Large intestine (tissue), 3 donors: Measurements from ENCODE around the gene FAM83E. TPM values are rescaled to one million over a fixed set of nuclear protein-coding genes. Genes with fewer than 3 reads are reported as not detected.
A peak's percentile ranks its signal among the peaks of the same experiment; 100 is the strongest.

Experiments used
- DNase-seq, 2 donors: peaks; one replicate each; pipeline versions ENCODE4 v3.0.0 to v3.0.0-alpha.2; 2013
- H3K27ac ChIP-seq: one replicate; pipeline ENCODE4 v1.5.1; 2013; ENCODE audit warnings: low read length
- H3K27me3 ChIP-seq: 2 replicates; pipeline ENCODE4 v1.6.1; 2013; ENCODE audit warnings: low read length; ENCODE audit not compliant: control insufficient read depth, insufficient read depth
- H3K36me3 ChIP-seq: 2 replicates; pipeline ENCODE4 v1.6.1; 2013; ENCODE audit warnings: low read length; ENCODE audit not compliant: control insufficient read depth, insufficient read depth
- H3K4me1 ChIP-seq: one replicate; pipeline ENCODE4 v1.6.1; 2013; ENCODE audit warnings: low read length; ENCODE audit not compliant: control insufficient read depth, insufficient read depth
- H3K4me3 ChIP-seq: one replicate; pipeline ENCODE4 v1.5.1; 2013; ENCODE audit warnings: low read length
- H3K9me3 ChIP-seq: one replicate; pipeline ENCODE4 v1.6.1; 2013; ENCODE audit warnings: mild to moderate bottlenecking, low read depth, low read length, moderate library complexity; ENCODE audit not compliant: control insufficient read depth
- WGBS: methylation state at CpG from one replicate; pipeline ENCODE4 v1.1.5; 2013; ENCODE audit warnings: low lambda C conversion rate; ENCODE audit not compliant: insufficient coverage; 5-methylcytosine and 5-hydroxymethylcytosine counted together
- polyA plus RNA-seq: library from polyadenylated mRNA; unstranded; fragments of 120-200 nt; gene quantifications from one replicate; pipeline ENCODE4 v1.2.1, GENCODE V29; 2013

Gene FAM83E
- polyA plus RNA-seq, 1 donor, result 77.5 TPM

GRCh38 chr19:48598996-48599700 is 15.7 kb downstream of the FAM83E start:
- no CpG with 5 or more reads among the region's 30 CpGs for WGBS
- H3K9me3 ChIP-seq, result peaks cover 2% of the 10 kb centered on the region
- H3K4me1 ChIP-seq, result peaks cover 17% of the 10 kb centered on the region
- no peaks in the 10 kb centered on the region for H3K27me3 ChIP-seq
- peaks cover 9% of the 10 kb centered on the region for H3K36me3 ChIP-seq
- DNase-seq, result no peak
- H3K4me3 ChIP-seq, result no peak overlapping the region
- no peak overlapping the region for H3K27ac ChIP-seq

- DNase-seq, result no peak
- Histone ChIP-seq H3K27me3 (no peaks in the 10 kb centered on the region), H3K27ac (no peak overlapping the region), H3K4me3 (no peak overlapping the region), H3K4me1 (peaks cover 6% of the 10 kb centered on the region), H3K9me3 (peaks cover 2% of the 10 kb centered on the region), H3K36me3 (peaks cover 2% of the 10 kb centered on the region)
- no CpG with 5 or more reads among the region's 39 CpGs for WGBS
Observed at GRCh38 chr19:48596679-48597465, 18.0 kb downstream of the FAM83E start.

DNA sequence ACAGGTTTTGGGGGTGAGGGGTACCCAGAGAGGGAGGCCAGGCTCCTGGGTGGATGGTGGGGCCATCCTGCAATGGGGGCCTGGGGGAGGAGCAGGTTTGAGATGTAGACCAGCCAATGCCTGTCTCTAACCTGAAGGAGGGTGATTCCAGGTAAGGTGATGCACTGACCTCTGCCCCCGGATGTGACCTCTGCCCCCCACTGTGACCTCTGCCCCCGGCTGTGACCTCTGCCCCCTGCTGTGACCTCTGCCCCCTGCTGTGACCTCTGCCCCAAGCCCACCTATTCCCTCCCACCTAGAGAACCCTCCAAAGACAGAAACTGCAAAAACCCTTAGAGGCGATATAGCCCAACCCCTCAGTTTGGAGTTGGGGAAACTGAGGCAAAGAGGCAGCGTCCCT is 18.6 kb downstream of the FAM83E start:
- no peaks in the 10 kb centered on the region for H3K27me3 ChIP-seq
- WGBS, result no CpG with 5 or more reads among the region's 4 CpGs

DNA sequence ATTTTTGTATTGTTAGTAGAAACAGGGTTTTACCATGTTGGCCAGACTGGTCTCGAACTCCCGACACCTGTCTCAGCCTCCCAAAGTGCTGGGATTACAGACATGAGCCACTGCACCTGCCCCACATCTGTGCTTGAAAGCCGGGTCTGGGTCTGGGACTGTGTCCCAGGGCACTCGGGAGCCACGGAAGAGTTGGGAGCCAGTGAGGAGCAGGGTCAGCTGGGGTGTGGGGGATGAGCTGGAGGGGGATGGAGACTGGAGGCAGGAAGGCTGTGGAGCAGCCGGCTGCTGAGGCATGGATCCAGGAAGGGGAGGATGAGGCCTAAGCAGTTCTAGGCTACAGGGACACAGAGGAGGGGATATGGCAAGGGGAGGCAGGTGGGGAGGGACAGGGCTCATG is 19.0 kb downstream of the FAM83E start:
- WGBS, result no CpG with 5 or more reads among the region's 6 CpGs
- no peaks in the 10 kb centered on the region for H3K27me3 ChIP-seq
- peaks cover 2% of the 10 kb centered on the region for H3K9me3 ChIP-seq
- peaks cover under 1% of the 10 kb centered on the region for H3K4me1 ChIP-seq
- H3K4me3 ChIP-seq, result no peak overlapping the region
- no peak for DNase-seq
- H3K27ac ChIP-seq, result no peak overlapping the region
- peaks cover under 1% of the 10 kb centered on the region for H3K36me3 ChIP-seq

More for the DNA sequence above, 18.6 kb downstream of the FAM83E start:
- Histone ChIP-seq H3K4me1 (peaks cover 2% of the 10 kb centered on the region), H3K27ac (no peak overlapping the region), H3K4me3 (no peak overlapping the region), H3K36me3 (peaks cover 2% of the 10 kb centered on the region), H3K9me3 (peaks cover 2% of the 10 kb centered on the region)
- DNase-seq, result no peak

DNA sequence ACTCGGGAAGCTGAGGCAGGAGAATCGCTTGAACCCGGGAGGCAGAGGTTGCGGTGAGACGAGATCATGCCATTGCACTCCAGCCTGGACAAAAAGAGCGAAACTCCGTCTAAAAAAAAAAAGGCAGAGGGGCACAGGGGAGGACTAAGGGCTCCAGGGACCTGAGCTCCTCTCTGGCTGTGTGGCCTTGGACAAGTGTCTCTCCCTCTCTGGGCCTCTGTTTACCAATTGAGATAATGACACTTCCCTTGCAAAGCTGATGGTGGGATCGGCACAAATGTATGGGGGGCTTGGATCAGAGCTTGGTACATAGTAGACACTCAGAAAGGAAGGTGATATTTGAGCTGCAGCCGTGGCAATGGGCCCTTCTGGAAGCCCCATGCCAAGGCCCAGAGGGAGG is 19.7 kb downstream of the FAM83E start:
- H3K4me1 ChIP-seq, result no peaks in the 10 kb centered on the region
- WGBS, result no CpG with 5 or more reads among the region's 9 CpGs
- H3K9me3 ChIP-seq, result peaks cover 2% of the 10 kb centered on the region
- no peak overlapping the region for H3K27ac ChIP-seq
- no peak for DNase-seq
- H3K36me3 ChIP-seq, result no peaks in the 10 kb centered on the region
- no peaks in the 10 kb centered on the region for H3K27me3 ChIP-seq
- H3K4me3 ChIP-seq, result no peak overlapping the region

GRCh38 chr19:48591021-48591420 is 23.9 kb downstream of the FAM83E start:
- no peaks in the 10 kb centered on the region for H3K9me3 ChIP-seq
- H3K4me1 ChIP-seq, result peaks cover 6% of the 10 kb centered on the region
- DNase-seq, result no peak
- no peaks in the 10 kb centered on the region for H3K36me3 ChIP-seq
- no CpG with 5 or more reads among the region's 5 CpGs for WGBS
- no peaks in the 10 kb centered on the region for H3K27me3 ChIP-seq
- no peak overlapping the region for H3K4me3 ChIP-seq
- no peak overlapping the region for H3K27ac ChIP-seq

DNA sequence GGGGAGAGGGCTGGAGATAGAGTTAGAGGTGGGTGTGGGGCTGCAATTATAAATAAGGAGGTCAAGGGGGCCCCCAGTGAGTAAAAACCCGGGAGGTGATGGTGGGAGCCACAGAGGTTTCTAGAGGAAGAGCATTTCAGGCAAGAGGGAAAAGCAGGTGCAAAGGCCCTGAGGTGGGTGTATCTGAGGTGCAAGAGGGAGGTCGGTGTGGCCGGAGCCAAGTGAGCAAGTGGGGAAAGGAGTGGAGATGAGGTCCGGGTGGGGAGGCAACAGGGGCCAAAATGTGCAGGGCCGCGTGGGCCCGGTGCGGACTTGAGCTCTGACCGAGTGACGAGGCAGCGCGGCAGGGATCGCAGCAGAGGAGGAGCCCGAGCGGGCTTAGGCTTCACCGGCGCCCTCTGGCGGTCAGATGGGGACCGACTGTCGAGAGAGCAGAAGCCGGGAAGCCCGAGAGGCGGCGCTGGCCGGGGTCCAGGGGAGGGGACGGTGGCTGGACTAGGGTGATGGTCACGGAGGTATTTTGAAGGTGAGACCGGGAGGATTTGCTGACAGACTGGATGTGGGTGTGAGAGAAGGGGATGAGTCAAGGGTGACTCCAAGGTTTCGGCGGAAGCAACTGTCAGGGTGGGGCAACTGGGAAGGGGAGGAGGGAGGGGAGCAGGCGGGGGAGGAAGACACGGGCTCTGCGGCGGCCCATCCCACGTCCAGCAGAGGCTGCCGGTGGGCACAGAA is 26.0 kb downstream of the FAM83E start:
- Histone ChIP-seq H3K9me3 (peaks cover 3% of the 10 kb centered on the region), H3K4me3 (peak overlapping the region; percentile 30), H3K4me1 (peaks cover 8% of the 10 kb centered on the region), H3K36me3 (no peaks in the 10 kb centered on the region), H3K27me3 (no peaks in the 10 kb centered on the region), H3K27ac (no peak overlapping the region)
- WGBS, result no CpG with 5 or more reads among the region's 36 CpGs
- peak; percentile 85 to 89 for DNase-seq

DNA sequence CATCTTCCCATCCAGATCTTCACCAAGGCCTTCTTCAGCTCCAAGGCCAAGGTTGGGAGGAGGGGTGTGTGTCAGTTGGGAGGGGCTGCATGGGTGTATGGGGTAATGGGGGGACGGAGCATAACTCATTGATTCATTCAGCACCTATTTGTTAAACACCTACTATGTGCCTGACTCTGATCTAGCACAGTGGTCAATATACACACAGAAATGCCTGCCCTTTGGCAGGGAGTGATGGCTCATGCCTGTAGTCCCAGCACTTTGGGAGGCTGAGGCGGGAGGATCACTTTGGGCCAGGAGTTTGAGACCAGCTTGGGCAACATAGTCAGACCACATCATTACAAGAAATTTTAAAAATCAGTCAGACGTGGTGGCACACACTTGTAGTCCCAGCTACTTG is 27.5 kb downstream of the FAM83E start:
- no peak for DNase-seq
- H3K9me3 ChIP-seq, result peaks cover 3% of the 10 kb centered on the region

GRCh38 chr19:48582168-48582567 is 32.7 kb downstream of the FAM83E start:
- WGBS, result 33% methylated on average over 1 of the region's 2 CpGs
- no peaks in the 10 kb centered on the region for H3K27me3 ChIP-seq
- no peak overlapping the region for H3K27ac ChIP-seq
- peaks cover 3% of the 10 kb centered on the region for H3K9me3 ChIP-seq
- H3K4me1 ChIP-seq, result peaks cover 2% of the 10 kb centered on the region
- no peak for DNase-seq
- no peaks in the 10 kb centered on the region for H3K36me3 ChIP-seq
- no peak overlapping the region for H3K4me3 ChIP-seq

More for the DNA sequence above, 27.5 kb downstream of the FAM83E start:
- Histone ChIP-seq H3K4me3 (no peak overlapping the region), H3K4me1 (peaks cover 8% of the 10 kb centered on the region), H3K27ac (no peak overlapping the region), H3K27me3 (no peaks in the 10 kb centered on the region), H3K36me3 (no peaks in the 10 kb centered on the region)
- WGBS, result no CpG with 5 or more reads among the region's 3 CpGs

DNA sequence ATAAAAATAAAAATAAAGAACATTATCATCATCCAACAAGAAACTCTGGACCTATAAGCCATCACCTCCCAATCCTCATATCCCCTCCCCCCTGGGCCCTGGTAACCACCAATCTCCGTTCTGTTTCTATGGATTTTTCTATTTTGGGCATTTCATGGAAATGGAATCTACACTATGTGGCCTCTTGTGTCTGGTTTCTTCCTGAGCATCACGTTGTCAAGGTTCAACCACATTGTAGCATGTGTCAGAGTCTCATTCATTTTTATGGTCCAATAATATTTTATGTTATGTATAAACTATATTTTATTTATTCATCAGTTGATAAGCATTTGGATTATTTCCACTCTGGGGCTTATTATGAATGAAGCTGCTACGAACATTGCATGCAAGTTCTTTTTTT is 36.0 kb downstream of the FAM83E start:
- WGBS, result 60% methylated on average over 1 of the region's 3 CpGs
- H3K4me3 ChIP-seq, result no peak overlapping the region
- no peaks in the 10 kb centered on the region for H3K36me3 ChIP-seq
- H3K27ac ChIP-seq, result no peak overlapping the region
- DNase-seq, result no peak
- no peaks in the 10 kb centered on the region for H3K9me3 ChIP-seq
- H3K4me1 ChIP-seq, result no peaks in the 10 kb centered on the region
- no peaks in the 10 kb centered on the region for H3K27me3 ChIP-seq
